Endodermal cell (in vitro differentiated cells): ENCODE measurements around the gene MALRD1. TPM values are rescaled to one million over a fixed set of nuclear protein-coding genes. Genes with fewer than 3 reads are reported as not detected.

ENCODE experiments used
- DNase-seq: peaks from one replicate; pipeline ENCODE4 v3.0.0-alpha.2; 2017
- H3K27ac ChIP-seq: 2 replicates; pipeline ENCODE4 v1.5.1; 2013; ENCODE audit warnings: mild to moderate bottlenecking, low read depth, low read length, moderate library complexity
- H3K27me3 ChIP-seq: 2 replicates; pipeline ENCODE4 v1.6.1; 2013; ENCODE audit warnings: mild to moderate bottlenecking, low read length, moderate library complexity; ENCODE audit not compliant: insufficient read depth, control insufficient read depth, poor library complexity, severe bottlenecking
- H3K36me3 ChIP-seq: 2 replicates; pipeline ENCODE4 v1.7.0; 2013; ENCODE audit warnings: mild to moderate bottlenecking, low read length, moderate library complexity; ENCODE audit not compliant: control insufficient read depth, insufficient read depth
- H3K4me1 ChIP-seq: one replicate; pipeline ENCODE4 v1.7.0; 2013; ENCODE audit warnings: low read length; ENCODE audit not compliant: control insufficient read depth, insufficient read depth
- H3K4me3 ChIP-seq: 2 replicates; pipeline ENCODE4 v1.5.1; 2013; ENCODE audit warnings: mild to moderate bottlenecking, low read length, moderate library complexity
- H3K9ac ChIP-seq: 2 replicates; pipeline ENCODE4 v1.6.1; 2013; ENCODE audit warnings: mild to moderate bottlenecking, low read length, moderate library complexity; ENCODE audit not compliant: poor library complexity, severe bottlenecking; ENCODE audit errors: extremely low read depth
- H3K9me3 ChIP-seq: 2 replicates; pipeline ENCODE4 v1.6.1; 2013; ENCODE audit warnings: mild to moderate bottlenecking, low read length, moderate library complexity; ENCODE audit not compliant: control insufficient read depth
- H3K27ac Mint-ChIP-seq: 2 replicates; pipeline ENCODE4 v1.8.0; 2020; ENCODE audit warnings: mixed read lengths
- H3K27me3 Mint-ChIP-seq: 2 replicates; pipeline ENCODE4 v1.8.0; 2021; ENCODE audit warnings: mild to moderate bottlenecking, mixed read lengths; ENCODE audit not compliant: insufficient read depth
- H3K36me3 Mint-ChIP-seq: 2 replicates; pipeline ENCODE4 v1.8.0; 2020; ENCODE audit warnings: low read depth, mixed read lengths
- H3K4me1 Mint-ChIP-seq: 2 replicates; pipeline ENCODE4 v1.8.0; 2020; ENCODE audit warnings: mixed read lengths
- H3K4me3 Mint-ChIP-seq: 2 replicates; pipeline ENCODE4 v1.8.0; 2020; ENCODE audit warnings: mild to moderate bottlenecking, moderate library complexity, mixed read lengths
- H3K9me3 Mint-ChIP-seq: 2 replicates; pipeline ENCODE4 v1.8.0; 2020; ENCODE audit warnings: mild to moderate bottlenecking, mixed read lengths
- WGBS, 2 experiments: methylation state at CpG; one replicate each; pipeline versions ENCODE4 v1.1.5 to v1.1.7; 2013; ENCODE audit warnings: missing lambda C conversion rate in 2 of 2, mixed read lengths in 1 of 2; ENCODE audit not compliant: insufficient coverage in 1 of 2, insufficient read length in 1 of 2; 5-methylcytosine and 5-hydroxymethylcytosine counted together
- total RNA-seq, 2 donors: library from RNA; stranded (reverse); fragmentation: NEBNext Ultra II Directional in 1 of 2; extraction: Animal tissue kit (Norgen Biotek cat#: 25700) in 1 of 2; gene quantifications; 2 replicates in 1 of 2; 3 replicates in 1 of 2; pipeline ENCODE4 v1.2.1, GENCODE V29; 2021
- TF ChIP-seq, protein P1 (sequence below): fragments of 200-600 bp; sonication (generic); conservative IDR thresholded peaks from 2 replicates; pipeline ENCODE4 v1.5.0; 2021; ENCODE audit warnings: antibody characterized with exemption, mild to moderate bottlenecking

Gene MALRD1
- total RNA-seq, 2 donors from 2014 or later = 0.64 to 1.5 TPM

DNA sequence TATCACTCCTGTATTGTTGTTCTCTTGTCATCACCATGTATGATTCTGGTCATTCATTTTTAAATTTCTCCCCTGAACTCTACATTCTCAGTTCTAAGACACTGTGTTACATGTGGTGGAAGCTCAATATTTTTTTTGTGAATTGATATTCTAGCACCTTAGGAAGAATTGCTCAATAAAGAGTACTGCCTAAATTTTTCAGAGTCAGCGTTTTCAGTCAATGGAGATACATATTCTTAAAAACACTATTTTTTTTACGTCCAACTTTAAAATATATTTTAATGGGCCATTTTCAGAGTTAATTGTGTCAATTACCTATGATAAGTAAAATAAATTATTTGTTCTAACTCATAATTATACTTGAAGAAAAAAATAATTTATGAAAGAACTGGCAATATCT, 557.2 kb downstream of the MALRD1 start:
- TF ChIP-seq, protein P1, sequence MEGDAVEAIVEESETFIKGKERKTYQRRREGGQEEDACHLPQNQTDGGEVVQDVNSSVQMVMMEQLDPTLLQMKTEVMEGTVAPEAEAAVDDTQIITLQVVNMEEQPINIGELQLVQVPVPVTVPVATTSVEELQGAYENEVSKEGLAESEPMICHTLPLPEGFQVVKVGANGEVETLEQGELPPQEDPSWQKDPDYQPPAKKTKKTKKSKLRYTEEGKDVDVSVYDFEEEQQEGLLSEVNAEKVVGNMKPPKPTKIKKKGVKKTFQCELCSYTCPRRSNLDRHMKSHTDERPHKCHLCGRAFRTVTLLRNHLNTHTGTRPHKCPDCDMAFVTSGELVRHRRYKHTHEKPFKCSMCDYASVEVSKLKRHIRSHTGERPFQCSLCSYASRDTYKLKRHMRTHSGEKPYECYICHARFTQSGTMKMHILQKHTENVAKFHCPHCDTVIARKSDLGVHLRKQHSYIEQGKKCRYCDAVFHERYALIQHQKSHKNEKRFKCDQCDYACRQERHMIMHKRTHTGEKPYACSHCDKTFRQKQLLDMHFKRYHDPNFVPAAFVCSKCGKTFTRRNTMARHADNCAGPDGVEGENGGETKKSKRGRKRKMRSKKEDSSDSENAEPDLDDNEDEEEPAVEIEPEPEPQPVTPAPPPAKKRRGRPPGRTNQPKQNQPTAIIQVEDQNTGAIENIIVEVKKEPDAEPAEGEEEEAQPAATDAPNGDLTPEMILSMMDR = no peak
- Histone ChIP-seq H3K27me3 (no peaks in the 10 kb centered on the region), H3K9ac (no peak overlapping the region), H3K4me1 (no peaks in the 10 kb centered on the region), H3K27ac (no peak overlapping the region), H3K4me3 (no peak overlapping the region), H3K9me3 (no peaks in the 10 kb centered on the region), H3K36me3 (no peaks in the 10 kb centered on the region)
- no peak for DNase-seq
- H3K27ac Mint-ChIP-seq = no peak overlapping the region
- no peaks in the 10 kb centered on the region for H3K4me1 Mint-ChIP-seq
- no peaks in the 10 kb centered on the region for H3K9me3 Mint-ChIP-seq
- 88 to 100% methylated on average over 1 of the region's 2 CpGs for WGBS, 2 experiments
- H3K4me3 Mint-ChIP-seq = no peak overlapping the region
- no peaks in the 10 kb centered on the region for H3K27me3 Mint-ChIP-seq
- no peaks in the 10 kb centered on the region for H3K36me3 Mint-ChIP-seq

DNA sequence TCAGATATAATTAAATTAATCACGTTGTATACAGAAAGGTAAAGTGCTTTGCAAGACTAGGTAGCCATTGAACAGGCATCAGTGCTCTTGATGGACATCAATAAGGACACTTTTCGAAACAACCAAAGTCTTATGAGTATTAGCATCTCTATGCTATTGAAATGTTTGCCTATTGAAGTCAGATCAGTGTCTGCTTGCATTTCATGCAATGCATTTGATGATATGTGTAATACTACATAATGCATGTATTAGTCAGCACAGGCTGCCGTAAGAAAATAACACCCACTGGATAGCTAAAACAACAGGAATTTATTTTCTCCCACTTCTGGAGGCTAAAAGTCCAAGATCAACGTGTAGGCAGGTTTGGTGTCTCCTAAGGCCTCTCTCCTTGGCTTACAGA, 558.4 kb downstream of the MALRD1 start:
- H3K27ac Mint-ChIP-seq = no peak overlapping the region
- Histone ChIP-seq H3K27me3 (no peaks in the 10 kb centered on the region), H3K9me3 (no peaks in the 10 kb centered on the region), H3K9ac (no peak overlapping the region), H3K4me1 (no peaks in the 10 kb centered on the region), H3K36me3 (no peaks in the 10 kb centered on the region), H3K27ac (no peak overlapping the region), H3K4me3 (no peak overlapping the region)
- 89% methylated on average over 4 of the region's 4 CpGs for WGBS, 2 experiments
- TF ChIP-seq, protein P1 = no peak
- H3K27me3 Mint-ChIP-seq = no peaks in the 10 kb centered on the region
- H3K9me3 Mint-ChIP-seq = no peaks in the 10 kb centered on the region
- H3K4me1 Mint-ChIP-seq = no peaks in the 10 kb centered on the region
- H3K4me3 Mint-ChIP-seq = no peak overlapping the region
- DNase-seq = no peak
- no peaks in the 10 kb centered on the region for H3K36me3 Mint-ChIP-seq

DNA sequence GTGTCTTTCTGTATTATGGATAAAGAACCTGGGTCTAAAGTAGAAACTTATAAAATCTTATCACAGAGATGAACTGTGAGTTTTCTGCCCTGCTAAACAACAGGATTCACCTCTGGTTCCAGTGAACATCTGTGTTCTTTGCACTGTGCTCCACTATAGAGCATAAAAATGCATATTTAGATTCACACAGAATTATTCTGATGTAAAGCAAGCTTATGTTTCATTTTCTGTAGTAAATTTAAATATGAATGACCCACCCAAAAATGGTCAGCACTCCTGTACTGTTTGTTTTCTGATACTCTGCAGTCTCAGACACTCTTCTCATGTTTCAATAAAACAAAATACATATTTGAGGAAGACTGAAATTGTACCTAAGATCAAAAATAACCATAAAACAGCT, 563.2 kb downstream of the MALRD1 start:
- DNase-seq = no peak
- H3K9ac ChIP-seq = no peak overlapping the region
- H3K4me1 ChIP-seq = no peaks in the 10 kb centered on the region
- Mint-ChIP-seq H3K27me3 (no peaks in the 10 kb centered on the region), H3K4me3 (no peak overlapping the region), H3K9me3 (no peaks in the 10 kb centered on the region), H3K4me1 (no peaks in the 10 kb centered on the region), H3K36me3 (no peaks in the 10 kb centered on the region), H3K27ac (no peak overlapping the region)
- no peaks in the 10 kb centered on the region for H3K27me3 ChIP-seq
- H3K27ac ChIP-seq = no peak overlapping the region
- H3K4me3 ChIP-seq = no peak overlapping the region
- no peaks in the 10 kb centered on the region for H3K36me3 ChIP-seq
- H3K9me3 ChIP-seq = no peaks in the 10 kb centered on the region
- TF ChIP-seq, protein P1 = no peak
